Gastrocnemius medialis (tissue), 4 donors: Measurements from ENCODE around the gene CYP4F22. TPM values are rescaled to one million over a fixed set of nuclear protein-coding genes. Genes with fewer than 3 reads are reported as not detected.

Source experiments
- ATAC-seq, 2 donors: fragments of 150-250 bp; one replicate each; pipeline ENCODE4 v1.9.1; 2016
- DNase-seq, 2 donors: peaks; one replicate each; pipeline ENCODE4 v3.0.0-alpha.2; 2019
- H3K27ac ChIP-seq, 4 donors: fragments of 200-600 bp; sonication (generic); 1 replicate in 1 of 4; 2 replicates in 3 of 4; pipeline ENCODE4 v1.5.1; 2016 to 2018; ENCODE audit warnings: mild to moderate bottlenecking in 2 of 4, moderate library complexity in 1 of 4
- H3K27me3 ChIP-seq, 3 donors: fragments of 200-600 bp; sonication (generic) in 2 of 3; 1 replicate in 1 of 3; 2 replicates in 2 of 3; pipeline versions ENCODE4 v1.5.1 to v1.6.0; 2016 to 2019; ENCODE audit warnings: mild to moderate bottlenecking in 1 of 3, moderate library complexity in 1 of 3
- H3K36me3 ChIP-seq, 2 donors: fragments of 200-600 bp; sonication (generic) in 1 of 2; one replicate each; pipeline ENCODE4 v1.5.1; 2017 to 2018
- H3K4me1 ChIP-seq, 2 donors: fragments of 200-600 bp; sonication (generic) in 1 of 2; one replicate each; pipeline ENCODE4 v1.5.1; 2016 to 2017; ENCODE audit warnings: mild to moderate bottlenecking in 2 of 2
- H3K4me3 ChIP-seq, 4 donors: fragments of 200-600 bp; sonication (generic) in 3 of 4; 1 replicate in 1 of 4; 2 replicates in 3 of 4; pipeline ENCODE4 v1.5.1; 2016 to 2019; ENCODE audit warnings: mild to moderate bottlenecking in 2 of 4
- H3K9me3 ChIP-seq, 3 donors: fragments of 200-600 bp; sonication (generic) in 2 of 3; 1 replicate in 1 of 3; 2 replicates in 2 of 3; pipeline ENCODE4 v1.5.1; 2016 to 2019
- POLR2A ChIP-seq, 2 donors: fragments of 450-650 bp; IDR thresholded peaks; one replicate each; pipeline ENCODE4 v1.6.1; 2017; ENCODE audit warnings: antibody characterized with exemption in 2 of 2, mild to moderate bottlenecking in 2 of 2, moderate library complexity in 2 of 2
- in situ Hi-C, 4 donors: fragments of 200-750 bp; cut with MboI; loops; one replicate each; pipeline versions ENCODE4 v1.15.0 to v1.8.0; 2017; ENCODE audit warnings: low sequenced_read_pairs in 4 of 4
- intact Hi-C: fragments of 100-400 bp; cut with DNase I; formaldehyde crosslinking; loops from one replicate; pipeline ENCODE4 v1.15.1; 2023; ENCODE audit warnings: low total_unique reads
- total RNA-seq, 4 donors: library from RNA; depleted of rRNA; stranded (reverse); fragments of >200 nt; gene quantifications; one replicate each; pipeline versions ENCODE4 v1.1.0 to v1.2.3, GENCODE V29; 2016
- TF ChIP-seq, protein P1 (sequence below), 5 experiments: fragments of 450-650 bp in 3 of 5; fragments of 200-600 bp in 2 of 5; sonication (generic) in 2 of 5; IDR thresholded peaks in 4 of 5; conservative IDR thresholded peaks in 1 of 5; 1 replicate in 4 of 5; 2 replicates in 1 of 5; pipeline ENCODE4 v1.5.1; 2016 to 2019; ENCODE audit warnings: antibody characterized with exemption in 5 of 5, mild to moderate bottlenecking in 3 of 5, moderate library complexity in 3 of 5

CYP4F22 gene
- total RNA-seq, 4 donors from 2014 or later: 0.24 to 0.29 (median 0.25) TPM; not detected in 1

DNA sequence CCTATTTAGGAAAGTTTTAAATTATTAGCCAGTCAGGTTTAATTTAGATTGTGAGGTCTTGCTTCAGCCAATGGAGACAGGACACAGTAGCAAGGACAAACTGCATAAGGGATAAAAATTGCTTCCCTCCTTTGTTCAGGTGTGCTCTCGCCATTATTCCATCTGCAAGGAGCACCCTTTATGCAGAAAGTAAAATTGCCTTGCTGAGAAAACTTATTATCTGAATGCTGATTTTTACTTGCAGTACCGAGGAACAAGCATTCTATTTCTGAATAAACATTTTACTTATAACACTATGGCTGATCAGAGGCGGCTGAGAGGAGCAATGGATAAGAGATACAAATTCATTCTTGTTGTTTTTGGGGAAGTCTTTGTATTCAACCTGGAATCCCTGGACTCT is 8.0 kb downstream of the CYP4F22 start:
- no peak overlapping the region for H3K27ac ChIP-seq
- intact Hi-C loops: no loop called here
- ATAC-seq (no peak), DNase-seq (no peak)
- H3K4me3 ChIP-seq: no peak overlapping the region
- no peaks in the 10 kb centered on the region for H3K27me3 ChIP-seq
- TF ChIP-seq, protein P1, sequence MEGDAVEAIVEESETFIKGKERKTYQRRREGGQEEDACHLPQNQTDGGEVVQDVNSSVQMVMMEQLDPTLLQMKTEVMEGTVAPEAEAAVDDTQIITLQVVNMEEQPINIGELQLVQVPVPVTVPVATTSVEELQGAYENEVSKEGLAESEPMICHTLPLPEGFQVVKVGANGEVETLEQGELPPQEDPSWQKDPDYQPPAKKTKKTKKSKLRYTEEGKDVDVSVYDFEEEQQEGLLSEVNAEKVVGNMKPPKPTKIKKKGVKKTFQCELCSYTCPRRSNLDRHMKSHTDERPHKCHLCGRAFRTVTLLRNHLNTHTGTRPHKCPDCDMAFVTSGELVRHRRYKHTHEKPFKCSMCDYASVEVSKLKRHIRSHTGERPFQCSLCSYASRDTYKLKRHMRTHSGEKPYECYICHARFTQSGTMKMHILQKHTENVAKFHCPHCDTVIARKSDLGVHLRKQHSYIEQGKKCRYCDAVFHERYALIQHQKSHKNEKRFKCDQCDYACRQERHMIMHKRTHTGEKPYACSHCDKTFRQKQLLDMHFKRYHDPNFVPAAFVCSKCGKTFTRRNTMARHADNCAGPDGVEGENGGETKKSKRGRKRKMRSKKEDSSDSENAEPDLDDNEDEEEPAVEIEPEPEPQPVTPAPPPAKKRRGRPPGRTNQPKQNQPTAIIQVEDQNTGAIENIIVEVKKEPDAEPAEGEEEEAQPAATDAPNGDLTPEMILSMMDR (IDR thresholded peaks at IDR 0.05 in 4 of 5, conservative IDR thresholded peaks at IDR 0.05 in 1 of 5): no peak
- TF ChIP-seq POLR2A (IDR thresholded peaks at IDR 0.05): no peak
- no peaks in the 10 kb centered on the region for H3K4me1 ChIP-seq
- in situ Hi-C loops: no loop called here
- no peaks in the 10 kb centered on the region for H3K36me3 ChIP-seq
- H3K9me3 ChIP-seq: no peaks in the 10 kb centered on the region

DNA sequence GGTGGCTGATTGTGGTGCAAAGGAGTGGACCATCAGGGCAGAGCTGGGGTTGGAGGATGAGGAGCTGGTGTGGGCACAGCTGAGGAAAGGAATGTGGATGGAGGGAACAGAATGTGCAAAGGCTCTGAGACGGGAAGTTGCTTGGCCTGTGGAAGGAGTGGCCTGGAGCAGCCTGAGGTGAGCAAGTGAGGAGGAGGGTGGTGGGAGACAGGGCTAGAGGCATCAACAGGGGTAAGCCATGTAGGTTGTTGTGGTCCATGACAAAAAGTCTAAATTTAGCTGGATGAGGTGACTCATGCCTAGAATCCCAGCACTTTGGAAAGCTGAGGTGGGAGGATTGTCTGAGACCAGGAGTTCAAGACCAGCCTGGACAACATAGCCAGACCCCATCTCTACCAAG is 9.5 kb downstream of the CYP4F22 start:
- TF ChIP-seq POLR2A (IDR thresholded peaks at IDR 0.05): no peak
- TF ChIP-seq, protein P1 (IDR thresholded peaks at IDR 0.05 in 4 of 5, conservative IDR thresholded peaks at IDR 0.05 in 1 of 5): no peak
- intact Hi-C loops: no loop called here
- in situ Hi-C loops: no loop called here
- Histone ChIP-seq H3K36me3 (no peaks in the 10 kb centered on the region), H3K27ac (no peak overlapping the region), H3K4me1 (no peaks in the 10 kb centered on the region), H3K27me3 (no peaks in the 10 kb centered on the region), H3K9me3 (no peaks in the 10 kb centered on the region), H3K4me3 (no peak overlapping the region)
- ATAC-seq: no peak
- no peak for DNase-seq

DNA sequence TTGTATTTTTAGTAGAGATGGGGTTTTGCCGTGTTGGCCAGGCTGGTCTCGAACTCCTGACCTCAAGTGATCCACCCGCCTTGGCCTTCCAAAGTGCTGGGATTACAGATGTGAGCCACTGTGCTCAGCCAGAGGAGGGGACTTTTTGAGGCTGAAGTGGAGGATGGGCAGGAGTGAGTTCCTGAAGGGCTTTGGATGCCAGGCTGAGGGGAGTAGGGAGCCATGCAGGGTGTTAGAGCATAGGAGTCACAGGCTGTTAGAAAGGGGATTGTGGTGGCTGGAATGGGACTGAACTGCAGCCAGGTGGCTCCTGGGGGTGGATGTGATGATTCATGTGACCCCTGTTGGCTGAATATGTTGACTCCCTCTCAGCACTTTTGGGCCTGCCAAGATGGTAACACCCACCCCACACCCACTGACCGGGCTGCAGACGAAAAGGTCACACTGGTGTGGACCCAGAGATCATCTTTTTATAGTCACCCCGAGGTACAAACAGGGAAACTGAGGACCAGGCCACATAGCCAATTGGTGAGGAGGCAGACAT is 11.2 kb downstream of the CYP4F22 start:
- intact Hi-C loops: no loop called here

DNA sequence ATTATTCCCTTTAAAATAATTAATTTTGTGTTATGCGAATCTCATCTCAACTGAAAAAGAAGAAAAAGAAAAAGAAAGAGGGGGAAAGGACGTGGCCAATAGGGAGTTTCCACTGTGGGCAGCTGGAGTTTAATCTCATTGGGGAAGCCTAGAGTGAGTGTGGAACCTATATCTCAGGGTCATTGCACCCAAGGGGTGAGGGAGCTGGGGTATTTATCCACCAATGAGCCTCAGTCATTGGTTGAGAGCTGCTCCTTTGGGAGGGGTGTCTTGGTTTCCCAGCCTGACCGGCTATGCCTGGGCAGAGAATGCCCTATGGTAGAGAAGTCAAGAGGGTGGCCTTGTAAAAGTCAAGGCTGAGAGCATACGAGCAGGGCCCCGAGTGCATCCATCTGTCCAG is 16.5 kb downstream of the CYP4F22 start:
- intact Hi-C loops (no loop called here), in situ Hi-C loops (no loop called here)
- no peaks in the 10 kb centered on the region for H3K36me3 ChIP-seq
- no peaks in the 10 kb centered on the region for H3K27me3 ChIP-seq
- DNase-seq: no peak
- H3K27ac ChIP-seq: no peak overlapping the region
- no peaks in the 10 kb centered on the region for H3K9me3 ChIP-seq
- TF ChIP-seq, protein P1 (IDR thresholded peaks at IDR 0.05 in 4 of 5, conservative IDR thresholded peaks at IDR 0.05 in 1 of 5): no peak
- TF ChIP-seq POLR2A (IDR thresholded peaks at IDR 0.05): no peak
- no peak overlapping the region for H3K4me3 ChIP-seq
- no peaks in the 10 kb centered on the region for H3K4me1 ChIP-seq
- ATAC-seq: no peak

More for the DNA sequence above, 11.2 kb downstream of the CYP4F22 start:
- no peaks in the 10 kb centered on the region for H3K4me1 ChIP-seq
- H3K36me3 ChIP-seq: no peaks in the 10 kb centered on the region
- H3K27me3 ChIP-seq: no peaks in the 10 kb centered on the region
- no peaks in the 10 kb centered on the region for H3K9me3 ChIP-seq
- H3K4me3 ChIP-seq: no peak overlapping the region
- no peak for ATAC-seq
- TF ChIP-seq POLR2A (IDR thresholded peaks at IDR 0.05): no peak
- TF ChIP-seq, protein P1 (IDR thresholded peaks at IDR 0.05 in 4 of 5, conservative IDR thresholded peaks at IDR 0.05 in 1 of 5): no peak
- no peak overlapping the region for H3K27ac ChIP-seq
- in situ Hi-C loops: no loop called here
- no peak for DNase-seq

DNA sequence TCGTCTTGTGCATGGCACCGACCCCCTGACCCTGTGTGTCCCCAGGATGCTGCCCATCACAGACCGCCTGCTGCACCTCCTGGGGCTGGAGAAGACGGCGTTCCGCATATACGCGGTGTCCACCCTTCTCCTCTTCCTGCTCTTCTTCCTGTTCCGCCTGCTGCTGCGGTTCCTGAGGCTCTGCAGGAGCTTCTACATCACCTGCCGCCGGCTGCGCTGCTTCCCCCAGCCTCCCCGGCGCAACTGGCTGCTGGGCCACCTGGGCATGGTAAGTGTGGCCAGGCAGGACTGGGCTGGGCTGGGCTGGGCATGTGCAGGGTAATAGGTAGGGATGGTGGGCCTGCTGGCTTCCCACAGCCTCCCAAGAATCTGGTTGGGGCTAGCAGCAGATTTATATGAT is 17.0 kb downstream of the CYP4F22 start:
- H3K27me3 ChIP-seq: no peaks in the 10 kb centered on the region
- no peak for DNase-seq
- intact Hi-C loops: no loop called here

More for the DNA sequence above, 17.0 kb downstream of the CYP4F22 start:
- TF ChIP-seq, protein P1 (IDR thresholded peaks at IDR 0.05 in 4 of 5, conservative IDR thresholded peaks at IDR 0.05 in 1 of 5): no peak
- no peak for TF ChIP-seq POLR2A (IDR thresholded peaks at IDR 0.05)
- no peak overlapping the region for H3K4me3 ChIP-seq
- no peaks in the 10 kb centered on the region for H3K4me1 ChIP-seq
- no peaks in the 10 kb centered on the region for H3K36me3 ChIP-seq
- no peak for ATAC-seq
- H3K9me3 ChIP-seq: no peaks in the 10 kb centered on the region
- in situ Hi-C loops: no loop called here
- no peak overlapping the region for H3K27ac ChIP-seq
